Measurements from ENCODE around the gene BPTF. TPM values are rescaled to one million over a fixed set of nuclear protein-coding genes. Genes with fewer than 3 reads are reported as not detected.
"Not testable (repeated sequence)": the region's sequence is repeated elsewhere in the genome, so short reads cannot be mapped to it uniquely, and the experiment has no call there.

Gene BPTF
- total RNA-seq, 1 donor from 2014 or later, result 105 TPM

- intact Hi-C loops (cut with micrococcal nuclease), result no loop called here
Observed at GRCh38 chr17:67999291-67999911, 174.1 kb downstream of the BPTF start.

- intact Hi-C loops (cut with micrococcal nuclease), result no loop called here
Observed at GRCh38 chr17:68004201-68004600, 178.9 kb downstream of the BPTF start.

GRCh38 chr17:68006797-68007196, 181.5 kb downstream of the BPTF start:
- intact Hi-C loops (cut with micrococcal nuclease), result no loop called here

GRCh38 chr17:68011199-68011665, 185.9 kb downstream of the BPTF start:
- intact Hi-C loops (cut with micrococcal nuclease), result loop anchor here (2.0 kb wide), 1 partner anchor 48 kb away; no protein-coding TSS in a partner anchor

DNA sequence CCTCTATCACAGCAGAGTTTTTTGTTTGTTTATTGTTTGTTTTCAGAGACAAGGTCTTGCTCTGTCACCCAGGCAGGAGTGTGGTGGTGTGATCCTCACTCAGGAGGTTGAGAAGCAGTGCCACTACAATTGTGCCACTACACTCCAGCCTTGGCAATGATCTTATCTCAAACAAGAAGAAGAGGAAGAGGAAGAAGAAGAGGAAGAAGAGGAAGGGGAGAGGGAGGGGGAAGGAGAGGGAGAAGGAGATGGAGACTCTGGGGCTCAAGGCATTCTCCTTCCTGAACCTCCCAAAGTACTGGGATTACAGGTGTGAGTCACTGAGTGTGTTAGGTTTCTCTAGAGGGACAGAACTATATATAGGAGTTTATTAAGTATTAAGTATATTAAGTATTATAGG, 188.1 kb downstream of the BPTF start:
- intact Hi-C loops (cut with micrococcal nuclease), result no loop called here

DNA sequence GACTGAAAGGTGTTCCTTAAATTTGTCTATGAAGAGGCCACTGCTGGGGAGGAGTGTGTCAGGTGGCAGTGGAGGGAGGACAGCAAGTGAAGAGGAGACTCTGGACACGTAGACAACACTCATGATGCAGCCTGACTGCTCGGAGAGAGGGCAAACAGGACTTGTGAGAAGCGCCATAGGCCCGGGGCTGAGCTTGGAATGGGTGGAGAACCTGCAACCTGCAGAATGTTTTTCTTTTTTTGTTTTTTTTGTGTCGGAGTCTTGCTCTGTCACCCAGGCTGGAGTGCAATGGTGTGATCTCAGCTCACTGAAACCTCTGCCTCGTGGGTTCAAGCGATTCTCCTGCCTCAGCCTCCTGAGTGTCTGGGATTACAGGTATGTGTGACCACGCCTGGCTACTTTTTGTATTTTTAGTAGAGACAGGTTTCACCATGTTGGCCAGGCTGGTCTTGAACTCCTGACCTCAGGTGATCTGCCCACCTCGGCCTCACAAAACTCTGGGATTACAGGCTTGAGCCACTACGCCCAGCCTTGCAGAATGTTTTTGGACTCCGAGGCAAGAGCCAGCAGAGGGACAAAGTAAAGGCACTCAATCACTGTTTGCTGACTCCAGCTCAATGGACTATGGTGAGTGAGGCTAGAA, 189.9 kb downstream of the BPTF start:
- intact Hi-C loops (cut with micrococcal nuclease), result no loop called here

- intact Hi-C loops (cut with micrococcal nuclease), result no loop called here
Observed at GRCh38 chr17:68016838-68017237, 191.5 kb downstream of the BPTF start.

DNA sequence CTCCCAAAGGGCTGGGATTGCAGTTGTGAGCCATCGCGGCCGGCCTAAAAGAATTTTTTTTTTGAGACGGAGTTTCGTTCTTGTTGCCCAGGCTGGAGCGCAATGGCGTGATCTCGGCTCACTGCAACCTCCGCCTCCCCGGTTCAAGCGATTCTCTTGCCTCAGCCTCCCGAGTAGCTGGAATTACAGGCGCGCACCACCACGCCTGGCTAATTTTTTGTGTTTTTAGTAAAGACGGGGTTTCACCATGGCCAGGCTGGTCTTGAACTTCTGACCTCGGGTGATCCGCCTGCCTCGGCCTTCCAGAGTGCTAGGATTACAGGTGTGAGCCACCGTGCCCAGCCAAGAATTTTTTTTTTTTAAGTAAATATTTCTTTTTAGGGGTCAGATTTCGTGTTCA, 193.2 kb downstream of the BPTF start:
- intact Hi-C loops (cut with micrococcal nuclease), result not testable (repeated sequence)

- intact Hi-C loops (cut with micrococcal nuclease), result loop anchor here (1.0 kb wide), 1 partner anchor 26 kb away; no protein-coding TSS in a partner anchor
Observed at GRCh38 chr17:68019336-68019674, 194.0 kb downstream of the BPTF start.

GRCh38 chr17:68019675-68020408, 194.5 kb downstream of the BPTF start:
- intact Hi-C loops (cut with micrococcal nuclease), result loop anchor here (1.0 kb wide), 2 partner anchors 15 to 27 kb away; partner anchors contain the start of gene KPNA2

DNA sequence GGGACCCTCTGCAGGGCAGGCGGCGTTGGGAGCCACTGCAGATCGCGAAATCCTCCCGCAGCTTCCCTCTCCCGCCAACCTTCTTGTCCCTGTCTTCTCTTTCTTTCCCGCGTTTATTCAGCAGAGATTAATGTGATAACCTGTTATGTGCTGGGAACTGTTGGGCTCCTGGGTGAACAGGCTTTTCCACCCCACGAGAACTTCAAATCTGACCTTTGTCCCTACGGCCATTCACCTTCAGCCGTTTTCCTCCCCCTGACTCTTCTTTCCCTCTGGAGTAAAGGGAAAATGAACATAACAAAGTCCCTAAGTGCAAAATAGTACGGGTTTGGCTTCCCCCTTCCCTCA, 195.1 kb downstream of the BPTF start:
- intact Hi-C loops (cut with micrococcal nuclease), result loop anchor here (1.0 kb wide), 1 partner anchor 15 kb away; the partner anchor contains the start of gene KPNA2

DNA sequence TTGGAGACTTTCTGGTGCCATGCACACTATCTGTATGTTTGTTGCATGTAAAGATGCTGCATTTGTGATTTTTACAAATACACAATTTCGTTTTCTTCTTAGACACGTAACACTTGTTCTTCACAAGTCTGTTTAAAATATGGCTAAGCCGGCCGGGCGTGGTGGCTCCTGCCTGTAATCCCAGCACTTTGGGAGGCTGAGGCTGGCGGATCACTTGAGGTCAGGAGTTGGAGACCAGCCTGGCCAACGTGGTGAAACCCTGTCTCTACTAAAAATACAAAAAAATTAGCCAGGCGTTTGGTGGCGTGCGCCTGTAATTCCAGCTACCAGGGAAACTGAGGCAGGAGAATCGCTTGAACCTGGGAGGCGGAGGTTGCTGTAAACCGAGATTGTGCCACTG, 195.5 kb downstream of the BPTF start:
- intact Hi-C loops (cut with micrococcal nuclease), result loop anchor here (1.0 kb wide), 1 partner anchor 15 kb away; the partner anchor contains the start of gene KPNA2

- intact Hi-C loops (cut with micrococcal nuclease), result no loop called here
Observed at GRCh38 chr17:68021963-68022362, 196.7 kb downstream of the BPTF start.

DNA sequence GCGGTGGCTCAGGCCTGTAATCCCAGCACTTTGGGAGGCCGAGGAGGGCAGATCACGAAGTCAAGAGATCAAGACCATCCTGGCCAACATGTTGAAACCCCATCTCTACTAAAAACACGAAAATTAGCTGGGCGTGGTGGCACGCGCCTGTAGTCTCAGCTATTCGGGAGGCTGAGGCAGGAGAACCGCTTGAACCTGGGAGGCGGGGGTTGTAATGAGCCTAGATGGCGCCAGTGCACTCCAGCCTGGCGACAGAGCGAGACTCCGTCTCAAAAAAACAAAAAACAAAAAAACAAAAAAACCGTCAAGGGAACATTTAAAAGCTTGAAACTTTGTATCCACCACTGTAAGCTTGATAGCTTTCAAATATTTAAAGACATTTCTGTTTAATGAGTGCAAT, 197.2 kb downstream of the BPTF start:
- intact Hi-C loops (cut with micrococcal nuclease), result not testable (repeated sequence)

DNA sequence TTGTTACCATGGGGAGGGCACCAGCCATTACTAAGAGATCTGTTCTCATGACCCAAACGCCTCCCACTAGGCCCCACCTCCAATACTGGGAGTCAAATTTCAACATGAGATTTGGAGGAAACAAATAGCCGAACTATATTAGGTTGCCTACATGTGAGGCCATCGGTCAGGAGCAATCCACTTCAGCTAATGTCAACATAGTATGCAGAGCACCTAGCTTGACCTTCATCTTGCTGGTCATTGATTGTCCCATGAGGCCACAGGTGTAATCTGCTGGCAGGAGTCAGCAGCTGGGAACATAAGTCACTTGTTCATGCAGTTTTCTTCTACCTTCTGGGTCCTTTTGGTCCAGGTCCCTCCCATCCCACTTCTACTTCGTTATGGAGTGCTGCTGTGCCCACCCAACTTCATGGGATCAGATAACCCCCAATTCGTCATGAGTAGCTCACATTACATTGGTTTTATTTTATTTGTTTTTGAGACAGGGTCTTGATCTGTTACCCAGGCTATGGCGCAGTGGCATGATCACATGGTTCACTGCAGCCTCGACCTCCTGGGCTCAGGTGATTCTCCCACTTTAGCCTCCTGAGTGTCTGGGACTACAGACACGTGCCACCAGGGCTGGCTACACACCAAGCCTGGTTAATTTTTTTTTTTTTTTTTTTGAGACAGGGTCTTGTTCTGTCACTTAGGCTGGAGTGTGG, 204.4 kb downstream of the BPTF start:
- intact Hi-C loops (cut with micrococcal nuclease), result no loop called here

Other genes with a start within 250 kb of the BPTF start
- 68.5 and 71.2 TPM in 2 replicates for gene NOL11, start 107.6 kb upstream of the BPTF start, total RNA-seq
- 7.2 TPM in 2 replicates for gene C17orf58, start 171.0 kb downstream of the BPTF start, total RNA-seq
- gene KPNA2, start 210.2 kb downstream of the BPTF start, total RNA-seq, result 218 and 219 TPM in 2 replicates

Data from T-helper 2 cell treated with Interferon-gamma antibody and Interleukin-4, amounts not matched to agents 100 ng/mL and 5 ng/mL, for 36 hours (primary cell).